Heart right ventricle (tissue), 16 donors: ENCODE data around the gene STARD10. TPM values are rescaled to one million over a fixed set of nuclear protein-coding genes. Genes with fewer than 3 reads are reported as not detected.
"Not testable (repeated sequence)": the region's sequence is repeated elsewhere in the genome, so short reads cannot be mapped to it uniquely, and the experiment has no call there.

ENCODE experiments used
- ATAC-seq, 8 donors: fragments of 200-7000 bp; cut with Tn5 transposase; one replicate each; pipeline ENCODE4 v1.9.1; 2020; ENCODE audit warnings: mild to moderate bottlenecking in 8 of 8, moderate library complexity in 8 of 8, moderate number of reproducible peaks in 1 of 8
- DNase-seq, 2 donors: peaks; one replicate each; pipeline ENCODE4 v3.0.0-alpha.2; 2020
- H3K27ac ChIP-seq, 10 donors: fragments of 200-600 bp; sonication (generic) in 2 of 10; one replicate each; pipeline versions ENCODE4 v1.5.0 to v1.8.0; 2020 to 2022; ENCODE audit warnings: mild to moderate bottlenecking in 3 of 10
- H3K27me3 ChIP-seq, 7 donors: fragments of 200-600 bp; one replicate each; pipeline ENCODE4 v1.8.0; 2021 to 2022; ENCODE audit warnings: mild to moderate bottlenecking in 2 of 7
- H3K36me3 ChIP-seq, 9 donors: fragments of 200-600 bp; sonication (generic) in 1 of 9; one replicate each; pipeline versions ENCODE4 v1.5.0 to v1.8.0; 2020 to 2022; ENCODE audit warnings: mild to moderate bottlenecking in 2 of 9
- H3K4me1 ChIP-seq, 9 donors: fragments of 200-600 bp; sonication (generic) in 1 of 9; one replicate each; pipeline versions ENCODE4 v1.5.0 to v1.8.0; 2020 to 2022; ENCODE audit warnings: mild to moderate bottlenecking in 4 of 9
- H3K4me3 ChIP-seq, 10 donors: fragments of 200-600 bp; sonication (generic) in 2 of 10; one replicate each; pipeline versions ENCODE4 v1.5.0 to v1.8.0; 2020 to 2022; ENCODE audit warnings: mild to moderate bottlenecking in 7 of 10, moderate library complexity in 2 of 10
- H3K9me3 ChIP-seq, 11 donors: fragments of 200-600 bp in 10 of 11; sonication (generic) in 2 of 11; one replicate each; pipeline versions ENCODE4 v1.5.0 to v1.8.0; 2013 to 2022; ENCODE audit warnings: mild to moderate bottlenecking in 2 of 11, control low read depth in 1 of 11, moderate library complexity in 1 of 11
- CTCF ChIP-seq, 9 donors: fragments of 200-600 bp; sonication (generic) in 2 of 9; IDR thresholded peaks; one replicate each; pipeline versions ENCODE4 v1.5.0 to v1.8.0; 2021 to 2022; ENCODE audit warnings: antibody characterized with exemption in 9 of 9, mild to moderate bottlenecking in 5 of 9, moderate library complexity in 1 of 9
- WGBS, 2 donors: extraction: QIAGEN DNeasy Blood & Tissue Kit; methylation state at CpG; one replicate each; pipeline ENCODE4 v1.1.7; 2013; ENCODE audit warnings: inconsistent platforms in 1 of 2; 5-methylcytosine and 5-hydroxymethylcytosine counted together
- intact Hi-C, 10 donors: fragments of 100-400 bp; cut with DNase I; formaldehyde crosslinking; loops; one replicate each; pipeline versions ENCODE4 v1.11.1 to v1.14.2; 2022
- polyA plus RNA-seq, 2 donors: library from polyadenylated mRNA; stranded (reverse); fragments of 200-250 nt; gene quantifications; one replicate each; pipeline ENCODE4 v1.2.3, GENCODE V29; 2013
- total RNA-seq, 10 donors: library from RNA; stranded (reverse); fragmentation: NEBNext Ultra II Directional in 3 of 10; extraction: Animal tissue kit (Norgen Biotek cat#: 25700) in 3 of 10; gene quantifications; one replicate each; pipeline versions ENCODE4 v1.2.1 to v1.2.4, GENCODE V29; 2021 to 2023
- donor health status: Arrhythmogenic right ventricular cardiomyopathy.
- donor health status: ischemic (EF 13 %, LVEDD 7.1; RV severe dilation, severe dysfunction).
- donor health status: healthy with polysubstance abuse.
- donor health status: DM: no; HTN: yes; CAD: no.
- donor health status: DM: no; HTN: no; CAD: no.
- donor health status: ischemic (EF 25% LVEDD 6.9; RV normal size, moderate dysfunction).
- donor health status: ischemic (EF 25% LVEDD 5.7; RV mildly dilated, moderate dysfunction).
- donor health status: healthy.
- donor health status: DM: yes; HTN: yes; CAD: no.
- donor health status: Ischemic cardiomyopathy.
- donor health status: ischemic (EF 35%, LVEDD 5.7; RV mildly dilated, moderate dysfunction).
- donor health status: nonischemic (EF 11% LVEDD 7.7; RV severe dilation, severe dysfunction).
- donor health status: DM: yes; HTN: yes; CAD: no.
- donor health status: PGD.
- donor health status: ischemic (EF 29% LVEDD 5.4; RV normal size, mild dysfunction).
- donor health status: nonischemic (EF 23%, LVEDD 6.1; RV moderate dilation, normal function).

STARD10 gene
- total and polyA plus RNA-seq, 12 donors: 36.1 to 291 (median 51.3) TPM

GRCh38 chr11:72829178-72829577 lies 35.3 kb upstream of the STARD10 start:
- Histone ChIP-seq H3K36me3 (peaks cover 0 to 84% (median 0%) of the 10 kb centered on the region in 9 donors), H3K4me3 (no peak overlapping the region), H3K27ac (peak overlapping the region in 1 of 10 donors; percentile 85), H3K9me3 (no peaks in the 10 kb centered on the region), H3K4me1 (peaks cover 15 to 57% (median 42%) of the 10 kb centered on the region in 9 donors), H3K27me3 (no peaks in the 10 kb centered on the region)
- WGBS, 2 donors: 91 to 92% methylated on average over 13 of the region's 13 CpGs
- no peak for ATAC-seq
- DNase-seq: no peak
- no peak for TF ChIP-seq CTCF (IDR thresholded peaks at IDR 0.05)
- intact Hi-C loops: loop anchor here in 2 of 10 donors (5.0 kb wide), 2 partner anchors 353 to 418 kb away; no protein-coding TSS in a partner anchor

GRCh38 chr11:72828692-72829101 lies 34.9 kb upstream of the STARD10 start:
- Histone ChIP-seq H3K27me3 (no peaks in the 10 kb centered on the region), H3K27ac (peak overlapping the region in 4 of 10 donors; percentile 56 to 85 (median 68)), H3K36me3 (peaks cover 0 to 89% (median 0%) of the 10 kb centered on the region in 9 donors), H3K9me3 (no peaks in the 10 kb centered on the region), H3K4me3 (no peak overlapping the region), H3K4me1 (peaks cover 10 to 52% (median 37%) of the 10 kb centered on the region in 9 donors)
- DNase-seq (no peak), ATAC-seq (no peak)
- WGBS, 2 donors: 85 to 92% methylated on average over 7 of the region's 7 CpGs
- TF ChIP-seq CTCF (IDR thresholded peaks at IDR 0.05): no peak
- intact Hi-C loops: loop anchor here in 2 of 10 donors (5.0 kb wide), 2 partner anchors 354 to 419 kb away; no protein-coding TSS in a partner anchor

GRCh38 chr11:72828081-72828567 lies 34.3 kb upstream of the STARD10 start:
- Histone ChIP-seq H3K4me1 (peaks cover 10 to 47% (median 32%) of the 10 kb centered on the region in 9 donors), H3K27ac (peak overlapping the region; percentile 4 to 85 (median 49)), H3K4me3 (no peak overlapping the region), H3K36me3 (peaks cover 0 to 90% (median 0%) of the 10 kb centered on the region in 9 donors), H3K27me3 (no peaks in the 10 kb centered on the region), H3K9me3 (no peaks in the 10 kb centered on the region)
- DNase-seq (no peak), ATAC-seq (no peak)
- intact Hi-C loops: loop anchor here in 2 of 10 donors (5.0 kb wide), 2 partner anchors 354 to 419 kb away; no protein-coding TSS in a partner anchor
- 66 to 77% methylated on average over 11 of the region's 11 CpGs for WGBS, 2 donors
- TF ChIP-seq CTCF (IDR thresholded peaks at IDR 0.05): no peak

- WGBS, 2 donors: 76 to 83% methylated on average over 11 of the region's 11 CpGs
- not testable (repeated sequence) for H3K4me3 ChIP-seq, H3K9me3 ChIP-seq, ATAC-seq, DNase-seq, H3K27me3 ChIP-seq
- H3K4me1 ChIP-seq: peaks cover 10 to 43% (median 28%) of the 10 kb centered on the region in 9 donors
- peak overlapping the region in 9 of 10 donors; percentile 4 to 85 (median 56) for H3K27ac ChIP-seq
- H3K36me3 ChIP-seq: peaks cover 0 to 90% (median 0%) of the 10 kb centered on the region in 9 donors
- intact Hi-C loops: loop anchor here in 2 of 10 donors (5.0 kb wide), 2 partner anchors 355 to 420 kb away; no protein-coding TSS in a partner anchor
These were observed 33.8 kb upstream of the STARD10 start for GRCh38 chr11:72827656-72828055.
